Measurements from ENCODE around the gene MOK.
"Not testable (repeated sequence)": the region's sequence is repeated elsewhere in the genome, so short reads cannot be mapped to it uniquely, and the experiment has no call there.

The MOK gene

DNA sequence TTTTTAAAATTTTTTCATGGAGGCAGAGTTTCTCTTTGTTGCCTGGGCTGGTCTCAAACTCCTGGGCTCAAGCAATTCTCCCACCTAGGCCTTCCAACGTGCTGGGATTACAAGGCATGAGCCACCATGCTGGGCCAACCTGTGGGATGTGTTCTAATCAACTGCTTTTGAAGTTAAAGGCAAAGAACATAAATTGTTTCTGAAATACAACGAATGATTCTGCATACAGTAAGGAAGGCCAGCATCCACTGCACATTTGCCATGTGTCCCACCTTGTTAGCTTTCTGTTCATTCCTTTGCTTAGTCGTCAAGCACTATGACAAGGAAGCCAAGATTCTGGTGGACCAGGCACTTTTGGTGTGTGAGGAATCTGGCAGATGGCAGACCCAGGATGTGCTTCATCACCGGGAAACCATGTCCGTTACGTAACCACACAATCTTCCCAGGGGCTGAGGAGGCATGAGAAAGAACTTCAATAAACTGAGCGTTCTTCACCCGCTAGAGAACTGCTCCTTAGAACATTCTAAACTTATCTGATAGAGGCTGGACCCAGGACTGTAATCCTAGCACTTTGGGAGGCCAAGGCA is 24.5 kb downstream of the MOK start:
- DNase-seq = no peak

DNA sequence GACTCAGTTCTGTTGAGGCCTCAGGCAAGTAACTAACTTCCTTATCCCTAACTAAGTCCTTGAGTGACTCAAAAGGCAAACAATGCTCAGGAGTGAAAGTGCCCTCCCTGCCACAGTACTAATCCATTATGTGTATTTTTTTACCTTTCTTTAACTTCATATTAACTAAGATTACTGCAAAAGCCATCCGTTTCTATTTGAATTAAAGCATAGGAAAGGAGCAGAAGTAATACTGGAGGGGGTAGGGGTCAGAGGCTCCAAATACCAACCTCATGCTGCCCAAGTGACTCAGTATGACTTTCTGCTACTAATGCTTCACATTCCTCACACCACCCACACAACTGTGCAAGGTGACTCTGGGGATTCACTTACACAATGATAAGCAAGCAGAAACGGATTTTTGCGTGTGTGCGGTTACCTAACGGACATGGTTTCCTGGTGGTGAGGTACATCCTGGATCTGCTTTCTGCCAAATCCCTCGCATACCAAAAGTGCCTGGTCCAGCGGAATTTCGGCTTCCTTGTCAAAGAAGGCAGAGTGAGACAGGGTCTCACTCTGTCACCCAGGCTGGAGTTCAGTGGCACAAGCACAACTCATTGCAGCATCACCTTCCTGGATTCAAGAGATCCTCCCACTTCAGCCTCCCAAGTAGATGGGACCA is 25.1 kb downstream of the MOK start:
- DNase-seq = peak; percentile 3

DNA sequence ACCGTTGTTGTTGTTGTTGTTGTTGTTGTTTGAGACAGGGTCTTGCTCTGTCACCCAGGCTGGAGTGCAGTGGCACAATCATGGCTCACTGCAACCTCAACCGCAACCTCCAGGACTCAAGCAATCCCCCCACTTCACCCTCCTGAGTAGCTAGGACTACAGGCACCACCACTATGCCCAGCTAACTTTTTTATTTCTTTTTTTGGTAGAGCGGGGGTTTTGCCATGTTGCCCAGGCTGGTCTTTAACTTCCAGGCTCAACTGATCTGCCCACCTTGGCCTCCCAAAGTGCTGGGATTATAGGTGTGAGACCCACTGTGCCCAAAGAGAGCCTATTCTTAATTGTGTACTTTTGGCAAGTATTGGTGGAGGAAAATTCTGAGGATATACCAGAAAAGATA is 25.7 kb downstream of the MOK start:
- DNase-seq = no peak

DNA sequence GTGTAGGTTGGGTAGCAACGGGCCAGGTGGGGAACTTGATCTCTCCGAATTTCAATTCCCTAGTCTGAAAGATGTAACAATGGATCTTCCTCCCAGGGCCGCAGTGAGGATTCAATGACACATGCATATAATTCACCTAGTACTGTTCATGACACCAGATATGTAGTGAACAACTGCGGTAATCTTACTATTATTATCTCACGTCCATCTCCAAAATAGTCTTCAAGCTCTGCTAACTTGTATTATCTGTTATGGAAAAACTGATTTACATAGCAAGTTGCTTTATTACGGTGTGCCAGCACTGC is 26.4 kb downstream of the MOK start:
- no peak for DNase-seq

GRCh38 chr14:102277874-102278630 is 26.9 kb downstream of the MOK start:
- DNase-seq = no peak

DNA sequence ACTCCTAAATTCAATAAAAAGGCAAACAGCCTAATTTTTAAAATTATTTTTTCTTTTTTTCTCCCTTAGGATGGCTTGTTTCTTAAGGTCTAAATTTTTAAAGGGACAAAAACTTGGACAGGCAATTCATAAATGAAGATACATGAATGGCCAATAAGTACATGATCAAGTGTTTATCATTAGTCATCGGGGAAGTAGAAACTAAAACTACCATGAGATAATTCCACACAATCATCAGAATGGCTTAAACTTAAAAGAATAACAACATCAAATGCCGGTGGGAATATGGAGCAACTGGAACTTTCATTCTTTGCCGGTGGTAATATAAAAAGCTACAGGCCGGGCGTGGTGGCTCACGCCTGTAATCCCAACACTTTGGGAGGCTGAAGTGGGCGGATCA is 29.1 kb downstream of the MOK start:
- DNase-seq = no peak

DNA sequence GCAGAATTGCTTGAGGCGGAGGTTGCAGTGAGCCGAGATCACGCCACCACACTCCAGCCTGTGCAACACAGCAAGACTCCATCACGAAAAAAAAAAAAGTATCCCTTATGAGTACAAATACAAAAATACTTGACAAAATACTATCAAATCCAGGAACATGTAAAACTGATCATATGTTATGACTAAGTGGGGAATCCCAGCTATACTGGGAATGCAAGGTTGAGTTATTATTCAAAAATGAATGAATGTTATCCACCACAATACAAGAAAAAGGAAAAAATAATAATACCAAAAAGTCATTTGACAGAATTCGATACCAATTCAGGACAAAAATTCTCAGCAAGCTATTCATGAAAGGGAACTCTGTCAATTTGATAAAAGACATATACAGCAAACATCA is 32.6 kb downstream of the MOK start:
- no peak for DNase-seq

GRCh38 chr14:102264775-102265174 is 40.2 kb downstream of the MOK start:
- no peak for DNase-seq

GRCh38 chr14:102264355-102264754 is 40.6 kb downstream of the MOK start:
- DNase-seq = no peak

DNA sequence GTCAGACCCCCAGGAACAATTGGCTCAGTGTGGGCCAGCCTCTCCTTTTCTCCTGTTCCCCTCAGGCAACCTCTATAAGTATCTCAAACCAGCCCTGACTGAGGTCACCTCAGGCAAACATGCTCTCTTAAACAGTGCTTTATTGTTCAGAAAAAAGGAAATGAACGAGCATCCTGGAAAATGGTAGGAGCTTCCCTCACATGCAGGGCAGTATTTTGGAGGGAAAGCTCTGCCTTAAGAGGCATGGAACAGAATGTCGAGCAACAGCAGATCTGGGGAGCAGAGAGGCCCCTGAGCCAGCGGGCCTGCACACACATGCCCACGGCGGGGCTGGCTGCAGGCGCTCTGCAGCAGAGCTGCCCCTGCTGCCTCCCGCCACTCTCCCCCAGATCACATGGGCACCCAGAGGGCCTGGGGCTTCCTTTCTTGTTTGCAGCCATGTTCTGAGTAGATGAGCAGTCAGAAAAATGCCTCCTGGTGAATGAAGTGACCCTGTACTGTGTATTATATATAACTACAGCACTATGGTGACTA is 42.0 kb downstream of the MOK start:
- no peak for DNase-seq

GRCh38 chr14:102258136-102258535 is 46.8 kb downstream of the MOK start:
- no peak for DNase-seq

- no peak for DNase-seq
Measured at GRCh38 chr14:102256716-102257115, 48.2 kb downstream of the MOK start.

- DNase-seq = no peak
Measured at GRCh38 chr14:102255401-102256190, 49.4 kb downstream of the MOK start.

- DNase-seq = no peak
Measured at GRCh38 chr14:102252834-102253801, 51.8 kb downstream of the MOK start.

DNA sequence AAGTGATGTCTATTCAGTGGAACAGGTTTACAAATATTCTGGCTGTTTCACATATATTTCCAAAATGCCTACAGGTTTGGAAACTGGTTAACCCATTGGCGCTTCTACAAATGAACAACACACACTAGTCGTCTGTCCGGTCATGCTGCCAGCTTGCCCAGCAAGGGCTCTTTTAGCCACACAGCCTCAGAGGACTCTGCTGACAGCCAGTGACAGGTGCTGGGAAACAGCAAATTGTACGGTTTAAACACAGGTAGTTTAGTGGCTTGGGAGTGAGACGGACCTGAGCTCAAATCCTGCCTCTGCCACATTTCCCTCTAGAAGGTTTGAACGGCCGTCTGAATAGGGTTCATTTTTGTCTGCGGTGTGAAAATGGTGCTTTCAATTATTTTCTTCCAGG is 53.8 kb downstream of the MOK start:
- DNase-seq = no peak

DNA sequence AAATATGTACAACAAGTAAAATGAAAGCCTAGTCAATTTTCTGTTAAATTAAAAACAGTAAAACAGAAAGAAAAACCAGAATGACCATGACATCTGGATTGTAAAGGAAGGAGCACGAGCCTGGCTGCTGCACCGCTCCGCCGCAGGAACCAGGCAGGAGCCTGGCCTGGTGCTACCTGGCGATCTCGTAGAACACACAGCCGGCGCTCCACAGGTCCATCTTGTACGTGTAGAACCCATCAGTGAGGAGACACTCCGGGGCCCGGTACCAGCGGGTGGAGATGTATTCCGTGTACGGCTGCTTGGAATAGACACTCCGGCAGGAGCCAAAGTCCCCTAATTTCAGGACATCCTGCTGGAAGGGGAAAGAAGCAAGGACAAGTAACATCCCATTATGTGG is 54.3 kb downstream of the MOK start:
- no peak for DNase-seq

DNA sequence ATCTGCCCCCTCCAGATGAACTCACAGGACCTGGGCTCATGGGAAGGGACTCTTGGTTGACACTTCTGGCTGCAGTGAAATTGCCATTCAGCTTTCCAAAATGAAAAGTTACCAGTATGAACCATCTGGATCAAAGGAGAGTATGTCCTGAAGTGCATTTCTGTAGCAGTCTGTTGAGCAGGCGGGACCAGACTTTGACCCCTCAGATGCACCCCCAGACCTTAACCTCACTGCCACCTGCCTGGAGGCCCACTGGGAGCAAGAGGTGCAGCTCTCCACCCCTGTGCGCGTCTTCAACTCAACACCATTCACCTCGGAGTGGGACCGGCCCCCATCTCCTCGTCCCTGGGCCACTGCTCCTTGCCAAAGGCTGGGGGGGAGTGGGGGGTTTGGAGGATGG is 55.0 kb downstream of the MOK start:
- no peak for DNase-seq

- no peak for DNase-seq
Measured at GRCh38 chr14:102249041-102249440, 55.9 kb downstream of the MOK start.

DNA sequence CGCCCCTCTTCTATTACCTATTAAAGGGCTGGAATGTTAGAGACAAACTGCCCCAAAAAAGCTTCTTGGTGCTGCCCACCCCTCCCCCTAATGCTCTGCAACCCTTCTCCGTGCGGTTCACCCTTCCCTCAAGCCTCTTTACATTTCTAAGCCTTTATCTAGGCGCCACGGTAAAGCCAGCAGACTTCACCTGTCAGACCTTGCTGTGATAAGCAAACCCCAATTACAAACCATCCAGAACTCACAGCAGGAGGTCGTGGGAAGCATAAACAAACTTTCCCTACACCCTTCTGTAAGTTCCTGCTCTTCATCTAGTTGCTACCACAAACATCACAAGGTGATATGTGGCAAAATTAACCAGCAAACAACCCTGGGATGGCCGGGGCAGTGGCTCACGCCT is 56.8 kb downstream of the MOK start:
- DNase-seq = no peak

DNA sequence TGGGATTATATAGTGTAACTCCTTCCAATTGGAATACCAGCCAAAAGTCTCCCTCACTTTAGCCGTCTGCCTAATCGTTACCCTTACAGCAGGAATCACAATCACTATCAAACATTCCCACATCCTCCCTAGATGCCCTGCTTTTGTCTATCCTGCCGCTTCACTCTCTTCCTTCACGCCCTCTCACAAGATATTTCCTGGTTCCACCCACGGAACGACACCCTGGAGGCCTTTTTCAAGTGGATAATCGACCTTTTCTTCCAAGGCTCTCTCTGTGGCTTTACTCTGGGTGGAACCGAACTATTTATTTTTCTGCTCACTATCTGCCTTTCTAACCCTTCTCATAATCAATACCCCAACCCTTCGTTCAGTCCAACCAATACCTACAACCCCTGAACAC is 58.9 kb downstream of the MOK start:
- DNase-seq = no peak

- DNase-seq = not testable (repeated sequence)
Measured at GRCh38 chr14:102243795-102244194, 61.2 kb downstream of the MOK start.

DNA sequence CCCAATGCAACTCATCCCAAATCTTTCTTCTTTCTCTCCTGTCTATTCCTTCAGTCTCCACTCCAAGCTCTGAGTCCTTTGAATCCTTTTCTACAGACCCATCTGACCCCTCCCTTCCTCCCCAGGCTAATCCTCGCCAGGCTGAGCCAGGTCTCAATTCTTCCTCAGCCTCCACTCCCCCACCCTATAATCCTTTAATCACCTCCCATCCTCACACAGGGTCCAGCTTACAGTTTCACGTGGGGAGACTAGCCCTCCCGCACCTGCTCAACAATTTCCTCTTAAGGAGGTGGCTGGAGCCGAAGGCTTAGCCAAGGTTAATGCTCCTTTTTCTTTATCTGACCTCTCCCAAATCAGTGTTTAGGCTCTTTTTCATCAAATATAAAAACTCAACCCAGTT is 63.8 kb downstream of the MOK start:
- DNase-seq = no peak

Data from DMS53 (cell line).